Neutrophil (primary cell): ENCODE measurements around the gene PTCD2.

Source experiments
- H3K27ac ChIP-seq: fragments of 200-600 bp; sonication (generic); 2 replicates; pipeline ENCODE4 v1.5.1; 2016; ENCODE audit warnings: mild to moderate bottlenecking, moderate library complexity
- H3K27me3 ChIP-seq: fragments of 200-600 bp; sonication (generic); 2 replicates; pipeline ENCODE4 v1.6.0; 2016; ENCODE audit warnings: mild to moderate bottlenecking
- H3K36me3 ChIP-seq: fragments of 200-600 bp; sonication (generic); 2 replicates; pipeline ENCODE4 v1.5.1; 2017
- H3K4me1 ChIP-seq, 2 experiments: fragments of 200-600 bp in 1 of 2; sonication (generic) in 1 of 2; 1 replicate in 1 of 2; 2 replicates in 1 of 2; pipeline versions ENCODE4 v1.5.1 to v1.6.1; 2013 to 2016; ENCODE audit warnings: low read depth in 1 of 2, low read length in 1 of 2, mild to moderate bottlenecking in 1 of 2, moderate library complexity in 1 of 2; ENCODE audit not compliant: control insufficient read depth in 1 of 2, insufficient read depth in 1 of 2
- H3K4me3 ChIP-seq, 2 experiments: fragments of 200-600 bp in 1 of 2; sonication (generic) in 1 of 2; 1 replicate in 1 of 2; 2 replicates in 1 of 2; pipeline ENCODE4 v1.5.1; 2013 to 2016; ENCODE audit warnings: low read depth in 1 of 2, low read length in 1 of 2, mild to moderate bottlenecking in 1 of 2, moderate library complexity in 1 of 2
- H3K9me3 ChIP-seq: fragments of 200-600 bp; sonication (generic); 2 replicates; pipeline ENCODE4 v1.5.1; 2016
- TF ChIP-seq, protein P1 (sequence below): fragments of 200-600 bp; sonication (generic); IDR thresholded peaks from 2 replicates; pipeline ENCODE4 v1.5.1; 2016; ENCODE audit warnings: antibody characterized with exemption

The PTCD2 gene

DNA sequence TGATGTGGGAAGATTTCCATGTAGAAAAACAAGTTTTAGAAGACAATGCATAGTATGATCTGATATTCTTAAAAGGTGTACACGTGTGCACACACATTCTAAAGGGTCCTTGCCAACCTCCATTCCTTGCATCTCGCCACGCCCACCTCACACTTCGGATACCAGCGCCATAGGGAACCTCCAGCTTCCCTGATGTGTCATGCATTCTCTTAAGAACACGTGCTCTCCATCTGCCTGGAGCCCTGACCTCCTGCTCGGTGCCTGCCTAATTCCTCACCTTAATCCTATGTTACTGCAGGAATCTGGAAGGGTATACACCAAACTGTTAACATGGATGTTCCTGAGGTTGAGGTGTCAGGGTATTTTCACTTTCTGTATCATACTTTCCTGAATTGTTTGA, 63.1 kb downstream of the PTCD2 start:
- Histone ChIP-seq H3K27ac (no peak overlapping the region), H3K36me3 (no peaks in the 10 kb centered on the region), H3K4me3 (no peak overlapping the region), H3K27me3 (no peaks in the 10 kb centered on the region), H3K4me1 (peaks cover 5 to 17% of the 10 kb centered on the region in 2 experiments), H3K9me3 (no peaks in the 10 kb centered on the region)
- TF ChIP-seq, protein P1, sequence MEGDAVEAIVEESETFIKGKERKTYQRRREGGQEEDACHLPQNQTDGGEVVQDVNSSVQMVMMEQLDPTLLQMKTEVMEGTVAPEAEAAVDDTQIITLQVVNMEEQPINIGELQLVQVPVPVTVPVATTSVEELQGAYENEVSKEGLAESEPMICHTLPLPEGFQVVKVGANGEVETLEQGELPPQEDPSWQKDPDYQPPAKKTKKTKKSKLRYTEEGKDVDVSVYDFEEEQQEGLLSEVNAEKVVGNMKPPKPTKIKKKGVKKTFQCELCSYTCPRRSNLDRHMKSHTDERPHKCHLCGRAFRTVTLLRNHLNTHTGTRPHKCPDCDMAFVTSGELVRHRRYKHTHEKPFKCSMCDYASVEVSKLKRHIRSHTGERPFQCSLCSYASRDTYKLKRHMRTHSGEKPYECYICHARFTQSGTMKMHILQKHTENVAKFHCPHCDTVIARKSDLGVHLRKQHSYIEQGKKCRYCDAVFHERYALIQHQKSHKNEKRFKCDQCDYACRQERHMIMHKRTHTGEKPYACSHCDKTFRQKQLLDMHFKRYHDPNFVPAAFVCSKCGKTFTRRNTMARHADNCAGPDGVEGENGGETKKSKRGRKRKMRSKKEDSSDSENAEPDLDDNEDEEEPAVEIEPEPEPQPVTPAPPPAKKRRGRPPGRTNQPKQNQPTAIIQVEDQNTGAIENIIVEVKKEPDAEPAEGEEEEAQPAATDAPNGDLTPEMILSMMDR, result no peak

- Histone ChIP-seq H3K9me3 (no peaks in the 10 kb centered on the region), H3K4me3 (no peak overlapping the region), H3K36me3 (no peaks in the 10 kb centered on the region), H3K27me3 (no peaks in the 10 kb centered on the region), H3K4me1 (peaks cover 5 to 17% of the 10 kb centered on the region in 2 experiments), H3K27ac (no peak overlapping the region)
- TF ChIP-seq, protein P1, result no peak
Measured at GRCh38 chr5:72383726-72384125, 63.6 kb downstream of the PTCD2 start.

DNA sequence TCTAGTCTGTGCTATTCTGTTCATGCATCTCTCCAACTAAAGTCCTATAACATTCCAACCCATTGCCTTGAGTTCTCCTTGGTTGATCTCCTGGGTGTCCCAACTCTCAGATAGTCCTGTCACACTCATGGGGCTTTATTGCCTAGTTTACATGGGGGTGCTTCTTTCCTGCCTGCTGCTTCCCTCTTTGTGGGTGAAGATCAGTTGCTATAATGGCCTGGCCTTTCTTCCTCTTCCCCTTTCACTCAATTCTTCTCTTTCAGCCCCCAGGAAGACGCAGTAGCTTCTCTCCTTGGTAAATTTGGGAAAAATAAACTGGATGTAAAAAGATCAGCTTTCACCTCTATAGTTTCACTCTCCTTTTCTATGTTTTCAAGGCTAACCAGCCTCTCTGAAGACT, 66.5 kb downstream of the PTCD2 start:
- Histone ChIP-seq H3K4me3 (no peak overlapping the region), H3K27ac (peak overlapping the region; percentile 47), H3K4me1 (peaks cover 5 to 20% of the 10 kb centered on the region in 2 experiments), H3K27me3 (no peaks in the 10 kb centered on the region), H3K36me3 (no peaks in the 10 kb centered on the region), H3K9me3 (no peaks in the 10 kb centered on the region)
- TF ChIP-seq, protein P1, result no peak

- no peaks in the 10 kb centered on the region for H3K36me3 ChIP-seq
- TF ChIP-seq, protein P1, result no peak
- no peak overlapping the region for H3K4me3 ChIP-seq
- no peak overlapping the region for H3K27ac ChIP-seq
- no peaks in the 10 kb centered on the region for H3K9me3 ChIP-seq
- no peaks in the 10 kb centered on the region for H3K27me3 ChIP-seq
- peaks cover 5 to 23% of the 10 kb centered on the region in 2 experiments for H3K4me1 ChIP-seq
Measured at GRCh38 chr5:72387985-72388384, 67.8 kb downstream of the PTCD2 start.

GRCh38 chr5:72388646-72389045, 68.5 kb downstream of the PTCD2 start:
- no peak overlapping the region for H3K4me3 ChIP-seq
- no peaks in the 10 kb centered on the region for H3K9me3 ChIP-seq
- H3K36me3 ChIP-seq, result no peaks in the 10 kb centered on the region
- no peak overlapping the region for H3K27ac ChIP-seq
- H3K4me1 ChIP-seq, result peaks cover 5 to 29% of the 10 kb centered on the region in 2 experiments
- TF ChIP-seq, protein P1, result no peak
- H3K27me3 ChIP-seq, result no peaks in the 10 kb centered on the region

GRCh38 chr5:72390836-72391235, 70.7 kb downstream of the PTCD2 start:
- TF ChIP-seq, protein P1, result no peak
- Histone ChIP-seq H3K36me3 (no peaks in the 10 kb centered on the region), H3K4me3 (no peak overlapping the region), H3K4me1 (peaks cover 5 to 28% of the 10 kb centered on the region in 2 experiments), H3K9me3 (no peaks in the 10 kb centered on the region), H3K27me3 (no peaks in the 10 kb centered on the region), H3K27ac (no peak overlapping the region)
